Inflammatory macrophage (primary cell): Measurements from ENCODE around the gene RIC3.

Source experiments
- DNase-seq, 2 donors: peaks; one replicate each; pipeline ENCODE4 v3.0.0-alpha.2; 2020 to 2022
- total RNA-seq, 18 experiments: gene quantifications; one replicate each; lab custom pipeline; 2026; ENCODE audit warnings: mixed read lengths in 6 of 18, inconsistent platforms in 2 of 18; lab: John Stamatoyannopoulos, UW

Gene RIC3
- 0 to 0.32 (median 0.07) reads per million in 18 experiments for total RNA-seq

- DNase-seq = no peak
Observed at GRCh38 chr11:8168485-8169257, at the start of gene RIC3. RIC3 (minus strand) TSS chr11:8169025; CDS start chr11:8168989, 36 bp downstream.

- no peak for DNase-seq
Observed at GRCh38 chr11:8218409-8218808, 49.6 kb upstream of the RIC3 start.

- no peak for DNase-seq
Observed at GRCh38 chr11:8217926-8218325, 49.1 kb upstream of the RIC3 start.

- no peak for DNase-seq
Observed at GRCh38 chr11:8217136-8217535, 48.3 kb upstream of the RIC3 start.

GRCh38 chr11:8213376-8213775 lies 44.6 kb upstream of the RIC3 start:
- peak; percentile 66 to 71 for DNase-seq

- DNase-seq = peak; percentile 43 to 62
Observed at GRCh38 chr11:8209208-8209807, 40.5 kb upstream of the RIC3 start.

- no peak for DNase-seq
Observed at GRCh38 chr11:8207080-8208000, 38.5 kb upstream of the RIC3 start.

- DNase-seq = peak; percentile 60 to 72
Observed at GRCh38 chr11:8206251-8207079, 37.6 kb upstream of the RIC3 start.

- no peak for DNase-seq
Observed at GRCh38 chr11:8205566-8205965, 36.7 kb upstream of the RIC3 start.

- DNase-seq = no peak
Observed at GRCh38 chr11:8204596-8204995, 35.8 kb upstream of the RIC3 start.

GRCh38 chr11:8204025-8204424 lies 35.2 kb upstream of the RIC3 start:
- peak in 1 of 2 donors; percentile 15 for DNase-seq

- no peak for DNase-seq
Observed at GRCh38 chr11:8203414-8203715, 34.5 kb upstream of the RIC3 start.

- DNase-seq = no peak
Observed at GRCh38 chr11:8202516-8203413, 33.9 kb upstream of the RIC3 start.

GRCh38 chr11:8201644-8202365 lies 33.0 kb upstream of the RIC3 start:
- peak; percentile 40 to 54 for DNase-seq

- DNase-seq = no peak
Observed at GRCh38 chr11:8199676-8200075, 30.9 kb upstream of the RIC3 start.

GRCh38 chr11:8196749-8197148 lies 27.9 kb upstream of the RIC3 start:
- DNase-seq = no peak

- DNase-seq = peak; percentile 38 to 51
Observed at GRCh38 chr11:8194956-8195355, 26.1 kb upstream of the RIC3 start.

- no peak for DNase-seq
Observed at GRCh38 chr11:8192896-8193209, 24.0 kb upstream of the RIC3 start.

GRCh38 chr11:8192016-8192895 lies 23.4 kb upstream of the RIC3 start:
- peak; percentile 61 to 73 for DNase-seq

- no peak for DNase-seq
Observed at GRCh38 chr11:8190431-8190830, 21.6 kb upstream of the RIC3 start.
